Breast epithelium (tissue), 3 donors: ENCODE results near the gene TAS2R10.

Source experiments
- POLR2A ChIP-seq: fragments of 450-650 bp; IDR thresholded peaks from one replicate; pipeline ENCODE4 v1.6.1; 2016; ENCODE audit warnings: antibody characterized with exemption, mild to moderate bottlenecking, moderate library complexity
- TF ChIP-seq, protein P1 (sequence below), 3 donors: fragments of 450-650 bp; IDR thresholded peaks; one replicate each; pipeline ENCODE4 v1.5.1; 2016 to 2017; ENCODE audit warnings: antibody characterized with exemption in 3 of 3, mild to moderate bottlenecking in 3 of 3, moderate library complexity in 3 of 3

DNA sequence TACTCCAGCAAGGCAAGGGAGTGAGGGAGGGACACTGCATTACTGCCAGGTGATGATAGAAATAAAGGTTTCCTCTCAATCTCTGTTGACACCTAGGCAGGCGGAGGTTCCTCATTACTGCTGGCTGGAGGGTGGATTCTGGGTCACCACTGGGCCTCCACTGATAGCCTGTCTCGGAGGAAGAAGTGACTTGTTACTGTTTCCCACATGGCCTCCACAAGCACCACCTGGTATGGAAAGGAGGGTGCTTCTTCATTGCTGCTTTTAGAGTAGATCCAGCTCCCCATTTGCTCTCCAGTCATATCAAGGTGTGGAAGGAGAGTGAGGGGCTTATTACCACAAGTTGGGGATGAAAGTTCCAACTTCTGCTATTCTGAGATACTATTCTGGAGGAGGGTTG lies 16.7 kb upstream of the TAS2R10 start:
- TF ChIP-seq, protein P1, sequence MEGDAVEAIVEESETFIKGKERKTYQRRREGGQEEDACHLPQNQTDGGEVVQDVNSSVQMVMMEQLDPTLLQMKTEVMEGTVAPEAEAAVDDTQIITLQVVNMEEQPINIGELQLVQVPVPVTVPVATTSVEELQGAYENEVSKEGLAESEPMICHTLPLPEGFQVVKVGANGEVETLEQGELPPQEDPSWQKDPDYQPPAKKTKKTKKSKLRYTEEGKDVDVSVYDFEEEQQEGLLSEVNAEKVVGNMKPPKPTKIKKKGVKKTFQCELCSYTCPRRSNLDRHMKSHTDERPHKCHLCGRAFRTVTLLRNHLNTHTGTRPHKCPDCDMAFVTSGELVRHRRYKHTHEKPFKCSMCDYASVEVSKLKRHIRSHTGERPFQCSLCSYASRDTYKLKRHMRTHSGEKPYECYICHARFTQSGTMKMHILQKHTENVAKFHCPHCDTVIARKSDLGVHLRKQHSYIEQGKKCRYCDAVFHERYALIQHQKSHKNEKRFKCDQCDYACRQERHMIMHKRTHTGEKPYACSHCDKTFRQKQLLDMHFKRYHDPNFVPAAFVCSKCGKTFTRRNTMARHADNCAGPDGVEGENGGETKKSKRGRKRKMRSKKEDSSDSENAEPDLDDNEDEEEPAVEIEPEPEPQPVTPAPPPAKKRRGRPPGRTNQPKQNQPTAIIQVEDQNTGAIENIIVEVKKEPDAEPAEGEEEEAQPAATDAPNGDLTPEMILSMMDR (IDR thresholded peaks at IDR 0.05): no peak
- no peak for TF ChIP-seq POLR2A
